PC-9 (cell line): ENCODE measurements around the gene TOPORS. TPM values are rescaled to one million over a fixed set of nuclear protein-coding genes. Genes with fewer than 3 reads are reported as not detected.

Experiments
- BruUV-seq: library from RNA; stranded (reverse); fragments of 400-500 nt; replicated peaks from 2 replicates; lab custom pipeline; 2021; lab: Mats Ljungman, UMichigan
- CTCF ChIA-PET: fragments of 300-600 bp; sonication (Branson Sonifier 250); formaldehyde crosslinking; loops from one replicate; lab custom pipeline; 2022; ENCODE audit warnings: antibody characterized with exemption; lab: Charles Lee
- POLR2A ChIA-PET: fragments of 300-600 bp; sonication (Branson Sonifier 250); formaldehyde crosslinking; loops from one replicate; lab custom pipeline; 2022; ENCODE audit warnings: antibody characterized with exemption; ENCODE audit not compliant: unreplicated experiment; lab: Charles Lee
- DNase-seq, 2 experiments: peaks; one replicate each; pipeline versions ENCODE4 v3.0.0 to v3.0.0-alpha.2; 2015 to 2022; ENCODE audit warnings: mixed read lengths in 1 of 2
- H2AFZ ChIP-seq: fragments of 200-600 bp; sonication (generic); 2 replicates; pipeline ENCODE4 v1.8.1; 2017; ENCODE audit warnings: antibody characterized with exemption
- H3F3A ChIP-seq: fragments of 200-600 bp; sonication (generic); 2 replicates; pipeline ENCODE4 v1.8.1; 2017; ENCODE audit warnings: antibody characterized with exemption, mild to moderate bottlenecking, low read depth; ENCODE audit not compliant: insufficient read depth
- H3K27ac ChIP-seq: fragments of 200-600 bp; sonication (generic); 2 replicates; pipeline ENCODE4 v1.6.1; 2016; ENCODE audit warnings: mixed run types
- H3K27me3 ChIP-seq: fragments of 200-600 bp; sonication (generic); 2 replicates; pipeline ENCODE4 v1.6.1; 2016; ENCODE audit warnings: low read depth, mixed run types; ENCODE audit not compliant: insufficient read depth
- H3K36me3 ChIP-seq: fragments of 200-600 bp; sonication (generic); 2 replicates; pipeline ENCODE4 v1.6.1; 2016; ENCODE audit warnings: low read depth, mixed run types
- H3K4me1 ChIP-seq: fragments of 200-600 bp; sonication (generic); replicated peaks from 2 replicates; pipeline ENCODE4 v1.6.1; 2016; ENCODE audit warnings: mixed run types; ENCODE audit not compliant: insufficient read depth
- H3K4me2 ChIP-seq: fragments of 200-600 bp; sonication (generic); 2 replicates; pipeline ENCODE4 v1.6.1; 2017; ENCODE audit warnings: mixed run types
- H3K4me3 ChIP-seq: fragments of 200-600 bp; sonication (generic); 2 replicates; pipeline ENCODE4 v1.6.1; 2016; ENCODE audit warnings: mixed run types
- H3K79me2 ChIP-seq: fragments of 200-600 bp; sonication (generic); 2 replicates; pipeline ENCODE4 v1.6.1; 2017; ENCODE audit warnings: low read depth, mixed run types
- H3K9me2 ChIP-seq: fragments of 200-600 bp; sonication (generic); 2 replicates; pipeline ENCODE4 v1.8.1; 2017; ENCODE audit warnings: mild to moderate bottlenecking; ENCODE audit not compliant: insufficient read depth
- H3K9me3 ChIP-seq: fragments of 200-600 bp; sonication (generic); 2 replicates; pipeline ENCODE4 v1.8.1; 2016; ENCODE audit warnings: low read depth; ENCODE audit not compliant: insufficient read depth
- H4K20me1 ChIP-seq: fragments of 200-600 bp; sonication (generic); 2 replicates; pipeline ENCODE4 v1.8.1; 2017; ENCODE audit not compliant: insufficient read depth
- CTCF ChIP-seq: fragments of 200-600 bp; sonication (generic); conservative IDR thresholded peaks from 2 replicates; pipeline ENCODE4 v1.6.1; 2017; ENCODE audit warnings: mixed run types, antibody characterized with exemption, mild to moderate bottlenecking, moderate library complexity
- EZH2 ChIP-seq: fragments of 200-600 bp; sonication (generic); IDR thresholded peaks from 2 replicates; pipeline ENCODE4 v1.8.0; 2017; ENCODE audit warnings: antibody characterized with exemption, low read depth
- intact Hi-C: fragments of 100-400 bp; cut with micrococcal nuclease; formaldehyde crosslinking; loops from one replicate; pipeline ENCODE4 v1.10.0; 2022; ENCODE audit not compliant: unreplicated experiment
- total RNA-seq: library from RNA; stranded (reverse); gene quantifications from 2 replicates; pipeline ENCODE4 v1.2.3, GENCODE V29; 2021

TOPORS gene
- total RNA-seq, 1 experiment from 2014 or later = 11.1 TPM

GRCh38 chr9:32581512-32582143 lies 29.2 kb upstream of the TOPORS start:
- Histone ChIP-seq H3K27ac (no peak overlapping the region), H3K36me3 (no peaks in the 10 kb centered on the region), H3K9me2 (no peaks in the 10 kb centered on the region), H3K4me3 (no peak overlapping the region), H2AFZ (no peak overlapping the region), H3K27me3 (no peaks in the 10 kb centered on the region), H3F3A (no peaks in the 10 kb centered on the region), H3K4me1 (no peaks in the 10 kb centered on the region), H3K79me2 (no peaks in the 10 kb centered on the region), H4K20me1 (no peaks in the 10 kb centered on the region), H3K9me3 (no peaks in the 10 kb centered on the region), H3K4me2 (no peak overlapping the region)
- POLR2A ChIA-PET = no interaction called here
- BruUV-seq = no TSS peak
- peak; percentile 20 to 52 for DNase-seq
- CTCF ChIA-PET = interaction anchor here (1.2 to 4.1 kb wide), 4 partner anchors 125 to 386 kb away, joined by 3 to 59 read pairs (median 6); no protein-coding TSS in a partner anchor
- TF ChIP-seq CTCF (peak; percentile 70), EZH2 (no peak)
- intact Hi-C loops = loop anchor here (1.0 to 10.0 kb wide), 3 partner anchors 123 to 646 kb away; no protein-coding TSS in a partner anchor

GRCh38 chr9:32580631-32581300 lies 28.4 kb upstream of the TOPORS start:
- TF ChIP-seq CTCF (no peak), EZH2 (no peak)
- no TSS peak for BruUV-seq
- no peaks in the 10 kb centered on the region for H3K9me2 ChIP-seq

GRCh38 chr9:32579706-32580331 lies 27.4 kb upstream of the TOPORS start:
- Histone ChIP-seq H3K9me2 (no peaks in the 10 kb centered on the region), H3K4me2 (no peak overlapping the region), H3K9me3 (no peaks in the 10 kb centered on the region), H3K27me3 (no peaks in the 10 kb centered on the region), H3K79me2 (no peaks in the 10 kb centered on the region), H3K4me3 (no peak overlapping the region), H3K4me1 (no peaks in the 10 kb centered on the region), H3F3A (no peaks in the 10 kb centered on the region), H2AFZ (no peak overlapping the region), H3K36me3 (no peaks in the 10 kb centered on the region), H4K20me1 (no peaks in the 10 kb centered on the region), H3K27ac (no peak overlapping the region)
- CTCF ChIA-PET = interaction anchor here (0.9 to 4.1 kb wide), 2 partner anchors 148 to 200 kb away, joined by 3 to 59 read pairs; no protein-coding TSS in a partner anchor
- TF ChIP-seq EZH2 = no peak
- TF ChIP-seq CTCF = peak; percentile 88
- DNase-seq = peak; percentile 36 to 41
- POLR2A ChIA-PET = interaction anchor here (0.7 kb wide), 1 partner anchor 479 kb away, joined by 4 read pairs; no protein-coding TSS in a partner anchor
- intact Hi-C loops = loop anchor here (1.0 to 10.0 kb wide), 3 partner anchors 125 to 647 kb away; no protein-coding TSS in a partner anchor
- no TSS peak for BruUV-seq

More at GRCh38 chr9:32580631-32581300, 28.4 kb upstream of the TOPORS start:
- Histone ChIP-seq H3K4me1 (no peaks in the 10 kb centered on the region), H3K4me2 (no peak overlapping the region), H3K27ac (no peak overlapping the region), H3F3A (no peaks in the 10 kb centered on the region), H3K79me2 (no peaks in the 10 kb centered on the region), H3K36me3 (no peaks in the 10 kb centered on the region), H3K9me3 (no peaks in the 10 kb centered on the region), H4K20me1 (no peaks in the 10 kb centered on the region), H3K4me3 (no peak overlapping the region), H2AFZ (no peak overlapping the region), H3K27me3 (no peaks in the 10 kb centered on the region)
- no peak for DNase-seq
- POLR2A ChIA-PET = no interaction called here
- CTCF ChIA-PET = interaction anchor here (0.6 to 4.1 kb wide), 5 partner anchors 126 to 387 kb away, joined by 3 to 59 read pairs (median 4); no protein-coding TSS in a partner anchor
- intact Hi-C loops = loop anchor here (1.0 to 10.0 kb wide), 3 partner anchors 124 to 647 kb away; no protein-coding TSS in a partner anchor
